Measurements from ENCODE around the gene TRAPPC10. TPM values are rescaled to one million over a fixed set of nuclear protein-coding genes. Genes with fewer than 3 reads are reported as not detected.

TRAPPC10 gene
- total and polyA plus RNA-seq, 2 experiments from 2014 or later: 12.9 to 16.6 TPM

DNA sequence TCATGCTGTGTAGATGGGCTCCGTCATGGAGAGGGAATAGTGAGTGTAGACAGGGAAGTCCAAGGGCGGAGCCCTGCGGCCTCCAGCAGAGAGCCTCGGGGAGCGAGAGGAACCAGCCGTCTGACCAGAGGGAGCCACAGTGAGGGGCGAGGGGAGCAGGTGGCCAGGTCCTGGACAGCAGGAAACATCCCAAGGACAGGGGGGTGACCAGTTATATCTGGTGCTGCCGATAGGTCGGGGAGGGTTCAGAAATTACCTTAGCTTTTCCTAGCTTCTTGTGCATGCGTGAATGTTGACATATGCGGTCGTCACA is 46.5 kb downstream of the TRAPPC10 start:
- Histone ChIP-seq H3K4me1 (ENCODE audit: insufficient read depth) (no peaks in the 10 kb centered on the region), H3K9me3 (ENCODE audit: low read depth) (no peaks in the 10 kb centered on the region), H3K4me2 (no peak overlapping the region), H3K9me2 (replicated peaks; ENCODE audit: insufficient read depth) (no peaks in the 10 kb centered on the region), H2AFZ (no peak overlapping the region), H3K79me2 (peaks cover 13% of the 10 kb centered on the region), H3K27me3 (no peaks in the 10 kb centered on the region), H4K20me1 (ENCODE audit: insufficient read depth, poor library complexity, severe bottlenecking) (no peaks in the 10 kb centered on the region), H3K27ac (no peak overlapping the region), H3K36me3 (replicated peaks; ENCODE audit: insufficient read depth, low read depth) (no peaks in the 10 kb centered on the region), H3K4me3 (no peak overlapping the region)
- DNase-seq (ENCODE audit: low spot score): no peak
- TF ChIP-seq EZH2 (IDR thresholded peaks at IDR 0.05; ENCODE audit: borderline replicate concordance): no peak
- no peak for TF ChIP-seq EZH2phosphoT487 (IDR thresholded peaks at IDR 0.05; ENCODE audit: low read depth, severe bottlenecking, unreplicated experiment)
- TF ChIP-seq, protein P1, sequence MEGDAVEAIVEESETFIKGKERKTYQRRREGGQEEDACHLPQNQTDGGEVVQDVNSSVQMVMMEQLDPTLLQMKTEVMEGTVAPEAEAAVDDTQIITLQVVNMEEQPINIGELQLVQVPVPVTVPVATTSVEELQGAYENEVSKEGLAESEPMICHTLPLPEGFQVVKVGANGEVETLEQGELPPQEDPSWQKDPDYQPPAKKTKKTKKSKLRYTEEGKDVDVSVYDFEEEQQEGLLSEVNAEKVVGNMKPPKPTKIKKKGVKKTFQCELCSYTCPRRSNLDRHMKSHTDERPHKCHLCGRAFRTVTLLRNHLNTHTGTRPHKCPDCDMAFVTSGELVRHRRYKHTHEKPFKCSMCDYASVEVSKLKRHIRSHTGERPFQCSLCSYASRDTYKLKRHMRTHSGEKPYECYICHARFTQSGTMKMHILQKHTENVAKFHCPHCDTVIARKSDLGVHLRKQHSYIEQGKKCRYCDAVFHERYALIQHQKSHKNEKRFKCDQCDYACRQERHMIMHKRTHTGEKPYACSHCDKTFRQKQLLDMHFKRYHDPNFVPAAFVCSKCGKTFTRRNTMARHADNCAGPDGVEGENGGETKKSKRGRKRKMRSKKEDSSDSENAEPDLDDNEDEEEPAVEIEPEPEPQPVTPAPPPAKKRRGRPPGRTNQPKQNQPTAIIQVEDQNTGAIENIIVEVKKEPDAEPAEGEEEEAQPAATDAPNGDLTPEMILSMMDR (IDR thresholded peaks at IDR 0.05; ENCODE audit: poor library complexity): no peak
- whole genome bisulfite sequencing (ENCODE audit: low lambda C conversion rate, missing lambda C conversion rate): 97% methylated on average over 12 of the region's 12 CpGs

DNA sequence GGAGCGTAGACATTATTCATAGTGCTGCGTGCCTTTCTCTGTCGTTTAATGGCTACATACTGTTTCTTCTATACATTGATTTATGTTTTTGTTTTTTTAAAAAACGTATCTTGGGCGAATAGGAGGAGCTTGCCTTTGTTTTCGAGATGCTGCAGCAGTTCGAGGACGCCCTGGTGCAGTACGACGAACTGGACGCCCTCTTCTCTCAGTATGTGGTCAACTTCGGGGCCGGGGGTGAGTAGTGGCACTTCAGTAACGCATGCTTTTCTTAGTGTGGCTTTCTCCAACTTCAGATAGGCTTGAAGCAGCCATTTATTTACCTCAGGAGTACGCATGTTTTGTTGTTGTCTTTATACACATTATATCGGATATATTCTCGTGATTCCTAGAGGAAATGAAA is 46.9 kb downstream of the TRAPPC10 start:
- H3K27ac ChIP-seq: no peak overlapping the region
- H3K4me1 ChIP-seq (ENCODE audit: insufficient read depth): no peaks in the 10 kb centered on the region
- no peak overlapping the region for H2AFZ ChIP-seq
- peaks cover 9% of the 10 kb centered on the region for H3K79me2 ChIP-seq
- H4K20me1 ChIP-seq (ENCODE audit: insufficient read depth, poor library complexity, severe bottlenecking): no peaks in the 10 kb centered on the region
- 96% methylated on average over 17 of the region's 17 CpGs for WGBS (ENCODE audit: low lambda C conversion rate, missing lambda C conversion rate)
- no peaks in the 10 kb centered on the region for H3K9me2 ChIP-seq (replicated peaks; ENCODE audit: insufficient read depth)
- H3K9me3 ChIP-seq (ENCODE audit: low read depth): no peaks in the 10 kb centered on the region
- DNase-seq (ENCODE audit: low spot score): no peak
- H3K27me3 ChIP-seq: no peaks in the 10 kb centered on the region
- H3K4me2 ChIP-seq: no peak overlapping the region
- TF ChIP-seq EZH2phosphoT487 (IDR thresholded peaks at IDR 0.05; ENCODE audit: low read depth, severe bottlenecking, unreplicated experiment) (no peak), EZH2 (IDR thresholded peaks at IDR 0.05; ENCODE audit: borderline replicate concordance) (no peak)
- TF ChIP-seq, protein P1 (IDR thresholded peaks at IDR 0.05; ENCODE audit: poor library complexity): no peak
- H3K36me3 ChIP-seq (replicated peaks; ENCODE audit: insufficient read depth, low read depth): no peaks in the 10 kb centered on the region
- no peak overlapping the region for H3K4me3 ChIP-seq

DNA sequence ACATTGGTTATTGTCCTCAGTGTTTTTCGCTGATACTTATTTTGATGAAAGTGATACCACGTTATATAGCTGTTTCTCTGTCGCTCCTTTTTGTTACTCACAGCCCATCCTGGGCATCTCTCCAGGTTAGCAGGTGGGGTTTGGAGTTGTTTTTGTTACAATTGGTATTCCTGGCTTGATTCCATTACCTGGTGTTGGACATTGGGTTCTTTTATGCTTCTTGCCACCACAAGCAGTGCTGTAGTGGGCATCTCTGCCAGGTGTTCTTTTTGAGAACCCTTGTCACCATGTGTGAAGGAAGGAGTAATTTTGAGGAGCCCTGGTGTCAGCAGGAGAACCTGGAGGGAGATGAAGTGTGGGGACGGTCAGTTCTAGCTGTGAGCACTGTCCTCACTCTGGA is 47.6 kb downstream of the TRAPPC10 start:
- Histone ChIP-seq H3K79me2 (peaks cover 6% of the 10 kb centered on the region), H2AFZ (no peak overlapping the region), H3K9me3 (ENCODE audit: low read depth) (no peaks in the 10 kb centered on the region), H4K20me1 (ENCODE audit: insufficient read depth, poor library complexity, severe bottlenecking) (no peaks in the 10 kb centered on the region), H3K27me3 (no peaks in the 10 kb centered on the region), H3K4me3 (no peak overlapping the region), H3K4me2 (no peak overlapping the region), H3K9me2 (replicated peaks; ENCODE audit: insufficient read depth) (no peaks in the 10 kb centered on the region), H3K27ac (no peak overlapping the region), H3K4me1 (ENCODE audit: insufficient read depth) (no peaks in the 10 kb centered on the region), H3K36me3 (replicated peaks; ENCODE audit: insufficient read depth, low read depth) (no peaks in the 10 kb centered on the region)
- DNase-seq (ENCODE audit: low spot score): no peak
- TF ChIP-seq EZH2 (IDR thresholded peaks at IDR 0.05; ENCODE audit: borderline replicate concordance) (no peak), EZH2phosphoT487 (IDR thresholded peaks at IDR 0.05; ENCODE audit: low read depth, severe bottlenecking, unreplicated experiment) (no peak)
- TF ChIP-seq, protein P1 (IDR thresholded peaks at IDR 0.05; ENCODE audit: poor library complexity): no peak
- 97% methylated on average over 4 of the region's 4 CpGs for WGBS (ENCODE audit: low lambda C conversion rate, missing lambda C conversion rate)

DNA sequence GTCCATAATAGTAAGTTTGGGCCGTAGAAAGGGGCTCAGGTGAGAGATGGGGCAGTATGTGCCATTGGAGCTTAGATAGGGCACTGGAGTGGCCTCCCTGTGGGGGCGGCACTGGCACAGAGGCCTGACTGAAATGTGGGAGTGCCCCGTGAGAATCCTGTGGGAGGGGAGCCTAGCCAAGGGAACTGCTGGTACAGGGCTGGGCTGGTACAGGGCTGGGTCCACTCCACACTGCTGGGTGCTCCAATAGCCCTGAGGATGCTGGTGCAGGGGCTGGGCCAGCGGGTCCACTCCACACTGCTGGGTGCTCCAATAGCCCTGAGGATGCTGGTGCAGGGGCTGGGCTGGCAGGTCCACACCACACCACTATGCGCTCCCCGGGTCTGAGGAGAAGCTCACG is 50.3 kb downstream of the TRAPPC10 start:
- Histone ChIP-seq H4K20me1 (ENCODE audit: insufficient read depth, poor library complexity, severe bottlenecking) (no peaks in the 10 kb centered on the region), H3K36me3 (replicated peaks; ENCODE audit: insufficient read depth, low read depth) (no peaks in the 10 kb centered on the region), H3K4me3 (no peak overlapping the region), H3K79me2 (peaks cover 10% of the 10 kb centered on the region), H3K9me3 (ENCODE audit: low read depth) (no peaks in the 10 kb centered on the region), H2AFZ (no peak overlapping the region), H3K4me1 (ENCODE audit: insufficient read depth) (no peaks in the 10 kb centered on the region), H3K27ac (no peak overlapping the region), H3K27me3 (no peaks in the 10 kb centered on the region), H3K4me2 (no peak overlapping the region), H3K9me2 (replicated peaks; ENCODE audit: insufficient read depth) (no peaks in the 10 kb centered on the region)
- DNase-seq (ENCODE audit: low spot score): no peak
- 96% methylated on average over 7 of the region's 7 CpGs for WGBS (ENCODE audit: low lambda C conversion rate, missing lambda C conversion rate)
- TF ChIP-seq EZH2 (IDR thresholded peaks at IDR 0.05; ENCODE audit: borderline replicate concordance) (no peak), EZH2phosphoT487 (IDR thresholded peaks at IDR 0.05; ENCODE audit: low read depth, severe bottlenecking, unreplicated experiment) (no peak)
- TF ChIP-seq, protein P1 (IDR thresholded peaks at IDR 0.05; ENCODE audit: poor library complexity): no peak

Measured in hepatocyte (in vitro differentiated cells).